ENCODE measurements around the gene ZNF860.

GRCh38 chr3:31959951-31960792 is 21.4 kb upstream of the ZNF860 start:
- TF ChIP-seq CTCF (conservative IDR thresholded peaks at IDR 0.05; ENCODE audit: low read length) (no peak), EZH2phosphoT487 (IDR thresholded peaks at IDR 0.05; ENCODE audit: borderline replicate concordance, low read depth, low read length) (no peak)

All from OCI-LY7 (cell line).